SK-N-SH (cell line): ENCODE results near the gene PLCXD1. TPM values are rescaled to one million over a fixed set of nuclear protein-coding genes. Genes with fewer than 3 reads are reported as not detected.

Experiments used
- CTCF ChIA-PET: fragments of 300-600, 350-600 bp; formaldehyde crosslinking; extraction: SDS; loops from one replicate; lab custom pipeline; 2021; lab: Yijun Ruan, JAX
- POLR2A ChIA-PET: fragments of 350-600 bp; sonication (Branson Sonifier 250); formaldehyde crosslinking; extraction: SDS; loops from one replicate; lab custom pipeline; 2020; ENCODE audit warnings: antibody characterized with exemption, inconsistent platforms; lab: Yijun Ruan, JAX
- DNase-seq: peaks from one replicate; pipeline ENCODE4 v3.0.0; 2012
- H2AFZ ChIP-seq: fragments of 200-600 bp; sonication (generic); 2 replicates; pipeline ENCODE4 v1.8.1; 2016; ENCODE audit warnings: antibody characterized with exemption, mild to moderate bottlenecking, low read depth
- H3F3A ChIP-seq: fragments of 200-600 bp; sonication (generic); replicated peaks from 2 replicates; pipeline ENCODE3; 2016; ENCODE audit warnings: antibody characterized with exemption, mild to moderate bottlenecking; ENCODE audit not compliant: insufficient read depth
- H3K27ac ChIP-seq, 2 experiments: fragments of 200-500 bp in 1 of 2; fragments of 200-600 bp in 1 of 2; sonication (Bioruptor generic) in 1 of 2; sonication (generic), shearing (Covaris generic) in 1 of 2; 2 replicates each; pipeline versions ENCODE4 v1.5.1 to v1.6.1; 2014 to 2016; ENCODE audit warnings: low read depth in 2 of 2, inconsistent platforms in 1 of 2, low read length in 1 of 2, mild to moderate bottlenecking in 1 of 2, mixed read lengths in 1 of 2
- H3K27me3 ChIP-seq: fragments of 200-600 bp; sonication (generic), shearing (Covaris generic); 2 replicates; pipeline ENCODE4 v1.6.1; 2016; ENCODE audit warnings: mixed run types; ENCODE audit not compliant: insufficient read depth
- H3K36me3 ChIP-seq, 2 experiments: fragments of 200-500 bp in 1 of 2; fragments of 200-600 bp in 1 of 2; sonication (Bioruptor generic) in 1 of 2; sonication (generic) in 1 of 2; replicated peaks in 1 of 2; 2 replicates each; pipeline versions ENCODE3 to v1.5.1; 2014 to 2016; ENCODE audit warnings: low read length in 1 of 2, mild to moderate bottlenecking in 1 of 2; ENCODE audit not compliant: insufficient read depth in 2 of 2, control insufficient read depth in 1 of 2
- H3K4me1 ChIP-seq, 2 experiments: fragments of 200-500 bp in 1 of 2; fragments of 200-600 bp in 1 of 2; sonication (Bioruptor generic) in 1 of 2; sonication (generic), shearing (Covaris generic) in 1 of 2; 2 replicates each; pipeline versions ENCODE4 v1.5.1 to v1.6.1; 2014 to 2016; ENCODE audit warnings: low read depth in 1 of 2, low read length in 1 of 2, mixed run types in 1 of 2; ENCODE audit not compliant: insufficient read depth in 2 of 2, control insufficient read depth in 1 of 2
- H3K4me2 ChIP-seq: fragments of 200-600 bp; sonication (generic), shearing (Covaris generic); 2 replicates; pipeline ENCODE4 v1.6.1; 2017; ENCODE audit warnings: mixed run types
- H3K4me3 ChIP-seq, 2 experiments: fragments of 200-500 bp in 1 of 2; fragments of 200-600 bp in 1 of 2; sonication (Bioruptor generic) in 1 of 2; sonication (generic), shearing (Covaris generic) in 1 of 2; 2 replicates each; pipeline versions ENCODE4 v1.5.1 to v1.8.1; 2014 to 2016; ENCODE audit warnings: low read depth in 2 of 2, inconsistent platforms in 1 of 2, low read length in 1 of 2, mild to moderate bottlenecking in 1 of 2, mixed read lengths in 1 of 2, moderate library complexity in 1 of 2
- H3K79me2 ChIP-seq: fragments of 200-600 bp; sonication (generic); 2 replicates; pipeline ENCODE4 v1.8.1; 2017; ENCODE audit warnings: mild to moderate bottlenecking; ENCODE audit not compliant: insufficient read depth
- H3K9ac ChIP-seq: fragments of 200-600 bp; sonication (generic); 2 replicates; pipeline ENCODE4 v1.6.1; 2017; ENCODE audit warnings: mixed run types
- H3K9me2 ChIP-seq: fragments of 200-600 bp; sonication (generic); 2 replicates; pipeline ENCODE4 v1.6.1; 2017; ENCODE audit warnings: mixed run types
- H3K9me3 ChIP-seq: fragments of 200-600 bp; sonication (generic); 2 replicates; pipeline ENCODE4 v1.6.1; 2017; ENCODE audit warnings: mixed run types, mild to moderate bottlenecking, moderate library complexity
- H4K20me1 ChIP-seq: fragments of 200-600 bp; sonication (generic); 2 replicates; pipeline ENCODE4 v1.6.1; 2017; ENCODE audit warnings: mild to moderate bottlenecking, mixed run types; ENCODE audit not compliant: insufficient read depth
- CTCF ChIP-seq: fragments of 200-600 bp; sonication (generic); IDR thresholded peaks from 2 replicates; pipeline ENCODE4 v1.6.1; 2017; ENCODE audit warnings: antibody characterized with exemption, mild to moderate bottlenecking, moderate library complexity
- ELF1 ChIP-seq: IDR thresholded peaks from 2 replicates; pipeline ENCODE4 v1.4.0; 2012
- EP300 ChIP-seq, 2 experiments: IDR thresholded peaks; 2 replicates each; pipeline versions ENCODE4 v1.4.0 to v1.6.1; 2012; ENCODE audit warnings: borderline replicate concordance in 1 of 2, low read depth in 1 of 2, low read length in 1 of 2
- GABPA ChIP-seq: IDR thresholded peaks from 2 replicates; pipeline ENCODE4 v1.4.0; 2012; ENCODE audit warnings: low read depth, mild to moderate bottlenecking
- IRF3 ChIP-seq: fragments of 150-350 bp; IDR thresholded peaks from 2 replicates; pipeline ENCODE4 v1.6.1; 2016; ENCODE audit warnings: mild to moderate bottlenecking, low read depth, low read length
- JUND ChIP-seq: IDR thresholded peaks from 2 replicates; pipeline ENCODE4 v1.4.0; 2012
- MAX ChIP-seq: IDR thresholded peaks from 2 replicates; pipeline ENCODE4 v1.4.0; 2012; ENCODE audit warnings: low read depth
- NFIC ChIP-seq: IDR thresholded peaks from 2 replicates; pipeline ENCODE4 v1.4.0; 2012; ENCODE audit warnings: borderline replicate concordance
- NRF1 ChIP-seq: IDR thresholded peaks from 2 replicates; pipeline ENCODE4 v1.6.1; 2012; ENCODE audit warnings: low read depth, mild to moderate bottlenecking, low read length
- RCOR1 ChIP-seq: fragments of 150-350 bp; IDR thresholded peaks from 2 replicates; pipeline ENCODE4 v1.6.1; 2017; ENCODE audit warnings: antibody characterized with exemption, low read length
- SIN3A ChIP-seq: IDR thresholded peaks from 2 replicates; pipeline ENCODE4 v1.6.1; 2012; ENCODE audit warnings: low read depth, mild to moderate bottlenecking, low read length, moderate library complexity, borderline replicate concordance
- SMC3 ChIP-seq: IDR thresholded peaks from 2 replicates; pipeline ENCODE4 v1.6.1; 2012; ENCODE audit warnings: low read depth, low read length, improper control_type of control experiment
- YY1 ChIP-seq: IDR thresholded peaks from 2 replicates; pipeline ENCODE4 v1.4.0; 2012; ENCODE audit warnings: low read depth, mild to moderate bottlenecking
- ZBTB33 ChIP-seq: IDR thresholded peaks from 2 replicates; pipeline ENCODE4 v1.4.0; 2012; ENCODE audit warnings: low read depth, borderline replicate concordance
- WGBS: methylation state at CpG from one replicate; pipeline ENCODE4 v1.1.6; 2017; ENCODE audit warnings: low lambda C conversion rate; 5-methylcytosine and 5-hydroxymethylcytosine counted together
- polyA plus RNA-seq, 3 experiments: library from polyadenylated mRNA; depleted of rRNA; stranded (reverse); fragments of >200 nt; gene quantifications; 2 replicates each; pipeline ENCODE4 v1.2.3, GENCODE V29; 2012

The PLCXD1 gene
- polyA plus RNA-seq, 1 of the 3 experiments (the other 2 are of a cell fraction), result 14.8 TPM

- no peak for DNase-seq
- Histone ChIP-seq H3K9me2 (no peaks in the 10 kb centered on the region), H3K4me2 (no peak overlapping the region), H3F3A (no peaks in the 10 kb centered on the region), H4K20me1 (no peaks in the 10 kb centered on the region), H3K9ac (no peak overlapping the region), H3K4me1 (no peaks in the 10 kb centered on the region), H3K9me3 (no peaks in the 10 kb centered on the region), H3K27ac (no peak overlapping the region), H2AFZ (no peak overlapping the region), H3K4me3 (no peak overlapping the region), H3K79me2 (no peaks in the 10 kb centered on the region), H3K27me3 (no peaks in the 10 kb centered on the region; the same call in 1 of the 2 replicates), H3K36me3 (no peaks in the 10 kb centered on the region)
- WGBS, result 47% methylated on average over 15 of the region's 21 CpGs
- no peak for TF ChIP-seq YY1
- no peak for TF ChIP-seq NFIC
- no peak for TF ChIP-seq ELF1
- TF ChIP-seq SMC3, result no peak
- no peak for TF ChIP-seq EP300 (IDR thresholded peaks at IDR 0.05; ENCODE audit: borderline replicate concordance in 1 of 2, low read depth in 1 of 2, low read length in 1 of 2)
- no peak for TF ChIP-seq RCOR1
- TF ChIP-seq CTCF, result no peak
- no peak for TF ChIP-seq JUND
- TF ChIP-seq NRF1, result no peak
- no peak for TF ChIP-seq ZBTB33
- POLR2A ChIA-PET, result no interaction called here
- CTCF ChIA-PET, result no interaction called here
Observed at GRCh38 chrX:257681-258289, 23.4 kb upstream of the PLCXD1 start.

GRCh38 chrX:258291-259040, 22.7 kb upstream of the PLCXD1 start:
- no peaks in the 10 kb centered on the region; the same call in 1 of the 2 replicates for H3K27me3 ChIP-seq
- no peaks in the 10 kb centered on the region for H3K4me1 ChIP-seq
- ChIA-PET CTCF (no interaction called here), POLR2A (no interaction called here)
- no peaks in the 10 kb centered on the region for H3F3A ChIP-seq
- H3K4me3 ChIP-seq, result no peak overlapping the region
- TF ChIP-seq GABPA (no peak), SIN3A (no peak), IRF3 (no peak), MAX (no peak)
- no peak overlapping the region for H3K4me2 ChIP-seq
- no peaks in the 10 kb centered on the region for H3K36me3 ChIP-seq
- no peak for DNase-seq
- no peaks in the 10 kb centered on the region for H4K20me1 ChIP-seq
- no peak overlapping the region for H3K27ac ChIP-seq
- no peak overlapping the region for H2AFZ ChIP-seq
- no peaks in the 10 kb centered on the region for H3K79me2 ChIP-seq
- no peaks in the 10 kb centered on the region for H3K9me2 ChIP-seq
- no peaks in the 10 kb centered on the region for H3K9me3 ChIP-seq
- 26% methylated on average over 4 of the region's 8 CpGs for WGBS
- H3K9ac ChIP-seq, result no peak overlapping the region
